AG04450 (cell line): ENCODE data around the gene FOSL2. TPM values are rescaled to one million over a fixed set of nuclear protein-coding genes. Genes with fewer than 3 reads are reported as not detected.

Experiments
- CTCF ChIA-PET: fragments of 300-600, 350-600 bp; formaldehyde crosslinking; extraction: SDS; loops from one replicate; lab custom pipeline; 2022; ENCODE audit warnings: antibody characterized with exemption, inconsistent platforms; lab: Charles Lee
- POLR2A ChIA-PET: fragments of 350-600 bp; formaldehyde crosslinking; extraction: SDS; loops from one replicate; lab custom pipeline; 2021; ENCODE audit warnings: antibody characterized with exemption, inconsistent platforms; lab: Yijun Ruan, JAX
- DNase-seq: peaks from one replicate; pipeline ENCODE4 v3.0.0-alpha.2; 2011; ENCODE audit warnings: low read depth, low spot score
- H3K27ac ChIP-seq: one replicate; pipeline ENCODE4 v1.5.1; 2012; ENCODE audit warnings: low read depth, low read length, control low read depth
- H3K27me3 ChIP-seq: one replicate; pipeline ENCODE4 v1.6.0; 2012; ENCODE audit warnings: low read length; ENCODE audit not compliant: control insufficient read depth, insufficient read depth
- H3K4me3 ChIP-seq: 2 replicates; pipeline ENCODE4 v1.5.1; 2011; ENCODE audit warnings: mild to moderate bottlenecking, low read depth, low read length, control low read depth
- H3K9me3 ChIP-seq: 2 replicates; pipeline ENCODE4 v1.5.1; 2012; ENCODE audit warnings: low read length; ENCODE audit not compliant: control insufficient read depth, insufficient read depth
- CTCF ChIP-seq: IDR thresholded peaks from 2 replicates; pipeline ENCODE4 v1.5.1; 2011; ENCODE audit warnings: low read depth, low read length, control low read depth, inconsistent platforms
- polyA plus RNA-seq: library from polyadenylated mRNA; depleted of rRNA; stranded (reverse); fragments of >200 nt; gene quantifications from 2 replicates; pipeline ENCODE4 v1.2.3, GENCODE V29; 2011

Gene FOSL2
- polyA plus RNA-seq, 1 experiment, result 45.3 TPM

GRCh38 chr2:28356095-28356911, 36.4 kb upstream of the FOSL2 start:
- DNase-seq, result peak; percentile 55
- Histone ChIP-seq H3K4me3 (no peak overlapping the region), H3K27ac (peak overlapping the region; percentile 70), H3K9me3 (no peaks in the 10 kb centered on the region; the same call in 1 of the 2 replicates), H3K27me3 (no peaks in the 10 kb centered on the region)
- TF ChIP-seq CTCF, result no peak
- POLR2A ChIA-PET, result interaction anchor here (0.6 to 1.4 kb wide), 5 partner anchors 30 to 192 kb away, joined by 3 to 6 read pairs (median 4); partner anchors contain the start of gene FOSL2
- CTCF ChIA-PET, result no interaction called here

GRCh38 chr2:28357055-28357454, 35.6 kb upstream of the FOSL2 start:
- DNase-seq, result no peak
- CTCF ChIA-PET, result interaction anchor here (0.6 kb wide), 1 partner anchor 9 kb away, joined by 4 read pairs; no protein-coding TSS in a partner anchor
- no peak for TF ChIP-seq CTCF
- H3K9me3 ChIP-seq, result no peaks in the 10 kb centered on the region; the same call in 1 of the 2 replicates
- H3K4me3 ChIP-seq, result no peak overlapping the region
- no peaks in the 10 kb centered on the region for H3K27me3 ChIP-seq
- POLR2A ChIA-PET, result interaction anchor here (0.7 to 1.4 kb wide), 2 partner anchors 14 to 30 kb away, joined by 3 to 8 read pairs; no protein-coding TSS in a partner anchor
- H3K27ac ChIP-seq, result no peak overlapping the region

GRCh38 chr2:28357948-28358667, 34.5 kb upstream of the FOSL2 start:
- no peak for TF ChIP-seq CTCF
- POLR2A ChIA-PET, result interaction anchor here (0.7 to 0.9 kb wide), 2 partner anchors 15 to 31 kb away, joined by 3 to 8 read pairs; no protein-coding TSS in a partner anchor
- no peak for DNase-seq
- H3K27ac ChIP-seq, result no peak overlapping the region
- no peaks in the 10 kb centered on the region for H3K27me3 ChIP-seq
- H3K9me3 ChIP-seq, result no peaks in the 10 kb centered on the region; the same call in 1 of the 2 replicates
- H3K4me3 ChIP-seq, result no peak overlapping the region
- CTCF ChIA-PET, result no interaction called here

GRCh38 chr2:28358668-28359201, 33.9 kb upstream of the FOSL2 start:
- ChIA-PET POLR2A (interaction anchor here (0.9 kb wide), 1 partner anchor 31 kb away, joined by 3 read pairs; no protein-coding TSS in a partner anchor), CTCF (no interaction called here)
- no peak for DNase-seq
- no peak overlapping the region for H3K27ac ChIP-seq
- H3K4me3 ChIP-seq, result no peak overlapping the region
- no peaks in the 10 kb centered on the region; the same call in 1 of the 2 replicates for H3K9me3 ChIP-seq
- no peaks in the 10 kb centered on the region for H3K27me3 ChIP-seq
- no peak for TF ChIP-seq CTCF
